A549 (cell line): ENCODE results near the gene NDUFB2. TPM values are rescaled to one million over a fixed set of nuclear protein-coding genes. Genes with fewer than 3 reads are reported as not detected.

Source experiments
- ATAC-seq, 2 experiments: fragments of 200-7000 bp in 1 of 2; fragments of >200 bp in 1 of 2; cut with Nextera tagmentation in 1 of 2; cut with Tn5 transposase in 1 of 2; 3 replicates each; pipeline versions ENCODE4 v1.8.0 to v1.9.1; 2018 to 2020; ENCODE audit warnings: mild to moderate bottlenecking in 1 of 2, moderate library complexity in 1 of 2
- CTCF ChIA-PET: fragments of 300-600 bp; sonication (Branson Sonifier 250); formaldehyde crosslinking; extraction: SDS; loops from one replicate; lab custom pipeline; 2021; ENCODE audit warnings: antibody characterized with exemption, inconsistent platforms; lab: Yijun Ruan, JAX
- POLR2A ChIA-PET: fragments of 350-600 bp; formaldehyde crosslinking; extraction: SDS; loops from one replicate; lab custom pipeline; 2021; ENCODE audit warnings: antibody characterized with exemption, inconsistent platforms; lab: Yijun Ruan, JAX
- DNase-seq, 2 experiments: peaks; one replicate each; pipeline versions ENCODE4 v3.0.0 to v3.0.0-alpha.2; 2011 to 2016; ENCODE audit warnings: low read depth in 1 of 2, low spot score in 1 of 2
- FAIRE-seq: peaks from 2 replicates; lab custom pipeline; 2011; peaks lifted over from hg19 to GRCh38; lab: Jason Lieb, UNC
- H3K27ac ChIP-seq, 2 experiments: fragments of >200 bp; sonication (Bioruptor Twin); formaldehyde crosslinking; 3 replicates each; pipeline ENCODE4 v1.5.1; 2016 to 2017
- H3K4me1 ChIP-seq: fragments of >200 bp; sonication (Bioruptor Twin); formaldehyde crosslinking; 3 replicates; pipeline ENCODE4 v1.6.1; 2016
- H3K4me2 ChIP-seq: fragments of >200 bp; sonication (Bioruptor Twin); formaldehyde crosslinking; 3 replicates; pipeline ENCODE4 v1.6.1; 2016
- H3K4me3 ChIP-seq: fragments of >200 bp; sonication (Bioruptor Twin); formaldehyde crosslinking; 3 replicates; pipeline ENCODE4 v1.5.1; 2016
- H3K9me3 ChIP-seq: fragments of >200 bp; sonication (Bioruptor Twin); formaldehyde crosslinking; 3 replicates; pipeline ENCODE4 v1.6.1; 2016
- ATOH8 ChIP-seq: fragments of 250-450 bp; sonication (Bioruptor Pico); IDR thresholded peaks from 2 replicates; pipeline ENCODE4 v1.5.0; 2020; ENCODE audit warnings: low read depth, mild to moderate bottlenecking, moderate library complexity
- CBX8 ChIP-seq: fragments of 200-600 bp; sonication (generic); IDR thresholded peaks from 2 replicates; pipeline ENCODE4 v1.6.1; 2016
- CHD2 ChIP-seq: fragments of 150-350 bp; IDR thresholded peaks from 2 replicates; pipeline ENCODE4 v1.6.1; 2014; ENCODE audit warnings: low read length; ENCODE audit not compliant: partially characterized antibody
- FOSB ChIP-seq: fragments of 250-450 bp; sonication (Bioruptor Pico); IDR thresholded peaks from 2 replicates; pipeline ENCODE4 v1.5.0; 2020; ENCODE audit warnings: mild to moderate bottlenecking, moderate library complexity
- FOXS1 ChIP-seq: fragments of 250-450 bp; sonication (Bioruptor Pico); IDR thresholded peaks from 2 replicates; pipeline ENCODE4 v1.5.0; 2020; ENCODE audit warnings: mild to moderate bottlenecking, moderate library complexity
- HDAC2 ChIP-seq: fragments of 200-600 bp; sonication (generic); IDR thresholded peaks from 2 replicates; pipeline ENCODE4 v1.6.1; 2016
- HEYL ChIP-seq: fragments of 250-450 bp; sonication (Bioruptor Pico); IDR thresholded peaks from 2 replicates; pipeline ENCODE4 v1.8.0; 2021; ENCODE audit warnings: mild to moderate bottlenecking, moderate library complexity
- HOXA7 ChIP-seq: fragments of 250-450 bp; sonication (Bioruptor Pico); IDR thresholded peaks from 2 replicates; pipeline ENCODE4 v1.5.0; 2020; ENCODE audit warnings: mild to moderate bottlenecking, moderate library complexity
- HOXB5 ChIP-seq: fragments of 250-450 bp; sonication (Bioruptor Pico); IDR thresholded peaks from 2 replicates; pipeline ENCODE4 v1.5.0; 2020; ENCODE audit warnings: mild to moderate bottlenecking, moderate library complexity
- JUN ChIP-seq, 2 experiments: fragments of >200 bp; sonication (Bioruptor Twin); formaldehyde crosslinking; IDR thresholded peaks; 2 replicates in 1 of 2; 3 replicates in 1 of 2; pipeline ENCODE4 v1.6.1; 2016 to 2017
- JUNB ChIP-seq: fragments of >200 bp; sonication (Bioruptor Twin); formaldehyde crosslinking; IDR thresholded peaks from 2 replicates; pipeline ENCODE4 v1.6.1; 2016
- MYC ChIP-seq: IDR thresholded peaks from 2 replicates; pipeline ENCODE4 v1.6.1; 2012; ENCODE audit warnings: mild to moderate bottlenecking, inconsistent platforms, low read length, improper control_type of control experiment, borderline replicate concordance
- NFE2L2 ChIP-seq: fragments of 150-350 bp; conservative IDR thresholded peaks from 2 replicates; pipeline ENCODE4 v1.6.1; 2014; ENCODE audit warnings: low read length
- NPAS2 ChIP-seq: fragments of 250-450 bp; sonication (Bioruptor Pico); IDR thresholded peaks from 2 replicates; pipeline ENCODE4 v1.8.0; 2022; ENCODE audit warnings: mild to moderate bottlenecking, moderate library complexity, borderline replicate concordance
- NR3C1 ChIP-seq: fragments of >200 bp; sonication (Bioruptor Twin); formaldehyde crosslinking; IDR thresholded peaks from 3 replicates; pipeline ENCODE4 v1.6.1; 2017
- PHF8 ChIP-seq: fragments of 200-600 bp; sonication (generic); IDR thresholded peaks from 2 replicates; pipeline ENCODE4 v1.6.1; 2016; ENCODE audit warnings: low read depth, mild to moderate bottlenecking, antibody characterized with exemption, moderate library complexity, borderline replicate concordance
- POLR2A ChIP-seq: IDR thresholded peaks from 2 replicates; pipeline ENCODE4 v1.6.1; 2012; ENCODE audit warnings: mild to moderate bottlenecking, low read length
- POLR2AphosphoS2 ChIP-seq: conservative IDR thresholded peaks from 2 replicates; pipeline ENCODE4 v1.6.1; 2012; ENCODE audit warnings: low read length, improper control_type of control experiment, inconsistent platforms
- RCOR1 ChIP-seq: fragments of 150-350 bp; IDR thresholded peaks from 2 replicates; pipeline ENCODE4 v1.6.1; 2014; ENCODE audit warnings: antibody characterized with exemption, low read length, low read depth
- ZFP36 ChIP-seq: fragments of 450-650 bp; IDR thresholded peaks from 2 replicates; pipeline ENCODE4 v1.6.1; 2014; ENCODE audit warnings: borderline replicate concordance; ENCODE audit not compliant: partially characterized antibody
- ZNF302 ChIP-seq: fragments of 250-450 bp; sonication (Bioruptor Pico); IDR thresholded peaks from 2 replicates; pipeline ENCODE4 v1.9.0; 2021; ENCODE audit warnings: inconsistent platforms, mild to moderate bottlenecking, moderate library complexity
- WGBS: methylation state at CpG from one replicate; pipeline ENCODE4 v1.1.6; 2017; ENCODE audit errors: missing lambda C conversion rate; 5-methylcytosine and 5-hydroxymethylcytosine counted together
- polyA plus RNA-seq, 4 experiments: library from polyadenylated mRNA; depleted of rRNA in 3 of 4; stranded (reverse); fragments of >200 nt; fragmentation: RNase III in 1 of 4; extraction: RNeasy Plus Mini Kit Qiagen cat#74134 plus additional on column Dnase treatment in 1 of 4; gene quantifications; 2 replicates in 3 of 4; 3 replicates in 1 of 4; pipeline ENCODE4 v1.2.3, GENCODE V29; 2011 to 2017
- TF ChIP-seq, protein P1 (sequence below): IDR thresholded peaks from 2 replicates; pipeline ENCODE4 v1.6.1; 2012
- TF ChIP-seq, protein P2 (sequence below): IDR thresholded peaks from 2 replicates; pipeline ENCODE4 v1.6.1; 2012; ENCODE audit warnings: low read depth, borderline replicate concordance

The NDUFB2 gene
- polyA plus RNA-seq, 2 of the 4 experiments (the other 2 are of a cell fraction): 370 to 381 TPM

GRCh38 chr7:140681766-140682165, 14.7 kb upstream of the NDUFB2 start:
- POLR2A ChIA-PET: no interaction called here
- ATAC-seq (no peak), DNase-seq (no peak), FAIRE-seq (no peak)
- TF ChIP-seq HDAC2: no peak
- no peak for TF ChIP-seq POLR2A
- TF ChIP-seq CBX8: no peak
- no peak for TF ChIP-seq HOXB5
- no peak for TF ChIP-seq NR3C1
- Histone ChIP-seq H3K9me3 (no peaks in the 10 kb centered on the region), H3K27ac (no peak overlapping the region), H3K4me2 (no peak overlapping the region), H3K4me1 (no peaks in the 10 kb centered on the region), H3K4me3 (no peak overlapping the region)
- 90% methylated on average over 3 of the region's 3 CpGs for WGBS
- CTCF ChIA-PET: no interaction called here

- ChIA-PET CTCF (interaction anchor here (0.8 to 1.1 kb wide), 3 partner anchors 30 to 208 kb away, joined by 3 read pairs; no protein-coding TSS in a partner anchor), POLR2A (no interaction called here)
- ATAC-seq: no peak
- H3K4me2 ChIP-seq: no peak overlapping the region
- FAIRE-seq: no peak
- no peaks in the 10 kb centered on the region for H3K9me3 ChIP-seq
- H3K27ac ChIP-seq: no peak overlapping the region
- TF ChIP-seq, protein P1, sequence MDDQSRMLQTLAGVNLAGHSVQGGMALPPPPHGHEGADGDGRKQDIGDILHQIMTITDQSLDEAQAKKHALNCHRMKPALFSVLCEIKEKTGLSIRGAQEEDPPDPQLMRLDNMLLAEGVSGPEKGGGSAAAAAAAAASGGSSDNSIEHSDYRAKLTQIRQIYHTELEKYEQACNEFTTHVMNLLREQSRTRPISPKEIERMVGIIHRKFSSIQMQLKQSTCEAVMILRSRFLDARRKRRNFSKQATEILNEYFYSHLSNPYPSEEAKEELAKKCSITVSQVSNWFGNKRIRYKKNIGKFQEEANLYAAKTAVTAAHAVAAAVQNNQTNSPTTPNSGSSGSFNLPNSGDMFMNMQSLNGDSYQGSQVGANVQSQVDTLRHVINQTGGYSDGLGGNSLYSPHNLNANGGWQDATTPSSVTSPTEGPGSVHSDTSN: no peak
- TF ChIP-seq, protein P2, sequence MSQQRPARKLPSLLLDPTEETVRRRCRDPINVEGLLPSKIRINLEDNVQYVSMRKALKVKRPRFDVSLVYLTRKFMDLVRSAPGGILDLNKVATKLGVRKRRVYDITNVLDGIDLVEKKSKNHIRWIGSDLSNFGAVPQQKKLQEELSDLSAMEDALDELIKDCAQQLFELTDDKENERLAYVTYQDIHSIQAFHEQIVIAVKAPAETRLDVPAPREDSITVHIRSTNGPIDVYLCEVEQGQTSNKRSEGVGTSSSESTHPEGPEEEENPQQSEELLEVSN: no peak
- TF ChIP-seq CBX8: no peak
- TF ChIP-seq ZFP36: no peak
- DNase-seq: no peak
- H3K4me1 ChIP-seq: no peaks in the 10 kb centered on the region
- WGBS: 89% methylated on average over 3 of the region's 3 CpGs
- no peak overlapping the region for H3K4me3 ChIP-seq
Observed at GRCh38 chr7:140683657-140684056, 12.9 kb upstream of the NDUFB2 start.

DNA sequence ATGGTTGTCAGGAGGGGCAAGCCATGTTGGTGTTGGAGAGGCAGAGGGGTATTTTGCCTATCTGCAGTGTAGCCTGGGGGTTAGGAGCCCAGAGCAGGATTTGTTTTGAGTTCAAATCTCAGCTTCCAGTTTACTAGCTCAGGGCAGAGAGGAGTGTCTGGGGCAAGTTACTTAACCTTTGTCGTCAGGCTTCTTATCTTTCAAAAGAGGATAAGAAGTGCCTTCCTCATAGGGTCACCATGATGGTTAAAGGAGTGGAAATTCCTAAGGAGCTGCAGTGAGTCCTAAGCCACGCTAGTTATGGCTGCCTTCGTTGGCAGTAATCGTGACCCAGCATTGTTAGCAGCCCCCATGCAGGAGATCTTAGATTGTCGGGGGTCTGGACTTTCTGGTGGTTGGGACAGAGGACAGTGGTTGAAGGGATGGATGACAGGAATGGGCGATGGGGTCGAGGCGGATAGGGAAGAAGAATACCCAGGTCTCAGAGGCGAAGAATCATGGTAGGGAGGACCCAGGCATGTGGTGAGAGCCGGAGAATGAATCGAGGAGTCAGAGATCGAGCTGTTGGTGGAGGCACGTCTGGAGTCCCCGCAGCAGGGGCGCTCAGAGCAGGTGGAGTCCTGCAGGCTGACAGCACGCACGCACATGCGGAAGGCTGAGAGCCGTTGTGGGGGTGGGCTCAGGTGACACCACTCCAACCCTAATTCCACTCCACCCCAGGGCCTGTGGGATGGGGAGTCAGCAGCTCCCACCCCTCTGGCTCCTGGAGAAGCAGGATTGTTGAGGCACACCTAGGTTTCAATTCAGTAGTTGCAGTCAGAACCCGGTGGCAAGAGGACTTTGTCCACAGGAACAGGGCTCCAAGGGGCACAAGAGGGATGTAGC, 12.2 kb upstream of the NDUFB2 start:
- H3K4me3 ChIP-seq: no peak overlapping the region
- whole genome bisulfite sequencing: 93% methylated on average over 19 of the region's 20 CpGs
- TF ChIP-seq FOSB (CRISPR knock-in tag): no peak
- no peak for TF ChIP-seq RCOR1
- TF ChIP-seq HDAC2: no peak
- no peak for TF ChIP-seq CBX8
- no peak for TF ChIP-seq HEYL (CRISPR knock-in tag)
- no peak for TF ChIP-seq MYC
- TF ChIP-seq, all 56 proteins: peak for 0
- ATAC-seq: no peak
- no peak for FAIRE-seq
- POLR2A ChIA-PET: no interaction called here
- CTCF ChIA-PET: interaction anchor here (0.8 to 2.1 kb wide), 6 partner anchors 8 to 208 kb away, joined by 3 to 10 read pairs (median 4); partner anchors contain the start of gene NDUFB2
- no peaks in the 10 kb centered on the region for H3K9me3 ChIP-seq
- H3K4me1 ChIP-seq: no peaks in the 10 kb centered on the region
- H3K4me2 ChIP-seq: no peak overlapping the region
- no peak overlapping the region for H3K27ac ChIP-seq
- DNase-seq: no peak

DNA sequence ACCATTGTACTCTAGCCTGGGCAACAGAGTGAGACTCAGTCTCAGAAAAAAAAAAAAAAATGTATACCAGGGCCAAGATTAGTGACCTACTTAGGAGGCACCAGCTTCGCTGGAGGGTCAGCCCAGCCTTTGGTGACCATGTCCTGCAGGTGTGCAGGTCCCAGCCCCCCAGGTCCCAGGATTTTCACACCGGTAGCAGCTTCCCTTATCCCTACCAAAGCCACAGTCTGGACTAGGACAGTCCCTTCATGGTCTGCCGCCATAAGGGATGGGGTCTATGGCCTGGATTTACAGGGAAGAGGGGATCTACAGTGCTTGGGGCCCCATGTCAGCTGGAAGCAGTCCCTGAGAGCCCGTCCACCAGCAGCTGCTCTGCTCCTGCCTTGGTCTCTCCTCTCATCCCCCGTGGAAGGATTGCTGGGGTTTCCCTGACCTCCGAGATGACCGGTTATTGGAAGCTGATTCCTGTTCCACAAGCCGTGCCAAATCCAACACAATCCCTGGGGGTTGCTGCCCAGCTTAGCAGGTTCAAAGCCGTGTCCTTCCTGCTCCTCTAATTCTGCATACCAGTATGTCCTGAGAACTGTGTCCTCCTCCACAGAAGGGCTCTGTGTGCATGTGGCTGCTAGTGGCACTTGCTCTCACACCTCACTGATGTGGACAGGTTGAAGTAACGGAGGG, 11.0 kb upstream of the NDUFB2 start:
- FAIRE-seq: no peak
- no peak for DNase-seq
- no peaks in the 10 kb centered on the region for H3K9me3 ChIP-seq
- POLR2A ChIA-PET: no interaction called here
- H3K4me3 ChIP-seq: no peak overlapping the region
- H3K4me2 ChIP-seq: no peak overlapping the region
- no peak overlapping the region for H3K27ac ChIP-seq
- ATAC-seq: no peak
- TF ChIP-seq JUN (IDR thresholded peaks at IDR 0.05) (no peak), FOXS1 (CRISPR knock-in tag) (no peak), HOXA7 (CRISPR knock-in tag) (no peak), JUNB (no peak), PHF8 (no peak), NFE2L2 (no peak), POLR2AphosphoS2 (no peak), MYC (no peak), ZFP36 (no peak), RCOR1 (no peak), HDAC2 (no peak), ZNF302 (no peak), NPAS2 (no peak), CHD2 (no peak), ATOH8 (CRISPR knock-in tag) (no peak)
- WGBS: 89% methylated on average over 10 of the region's 10 CpGs
- H3K4me1 ChIP-seq: no peaks in the 10 kb centered on the region
- CTCF ChIA-PET: interaction anchor here (0.8 to 2.1 kb wide), 5 partner anchors 10 to 24 kb away, joined by 3 to 10 read pairs (median 4); partner anchors contain the start of gene NDUFB2
